ENCODE data around the gene MBIP. TPM values are rescaled to one million over a fixed set of nuclear protein-coding genes. Genes with fewer than 3 reads are reported as not detected.

Gene MBIP
- total RNA-seq, 1 experiment from 2014 or later = 27.8 TPM

- ChIA-PET POLR2A (interaction anchor here (0.6 kb wide), 1 partner anchor 138 kb away, joined by 4 read pairs; no protein-coding TSS in a partner anchor), CTCF (interaction anchor here (0.8 kb wide), 1 partner anchor 55 kb away, joined by 3 read pairs; no protein-coding TSS in a partner anchor)
- no peak for DNase-seq
- H3K4me3 ChIP-seq (ENCODE audit: low read depth, low read length) = peak overlapping the region; percentile 79
- peaks cover 3% of the 10 kb centered on the region for H3K27me3 Mint-ChIP-seq (ENCODE audit: insufficient read depth, unreplicated experiment)
- H3K36me3 ChIP-seq (ENCODE audit: control insufficient read depth, insufficient read depth, low read length) = no peaks in the 10 kb centered on the region
- no TSS peak for BruUV-seq (replicated peaks)
- peak overlapping the region; percentile 89 for H3K4me3 Mint-ChIP-seq (ENCODE audit: unreplicated experiment)
- H3K9me3 Mint-ChIP-seq (ENCODE audit: unreplicated experiment) = no peaks in the 10 kb centered on the region
- no peaks in the 10 kb centered on the region for H3K9me3 ChIP-seq
- TF ChIP-seq CTCF (IDR thresholded peaks at IDR 0.05; ENCODE audit: insufficient read depth in 1 of 2, low read depth in 1 of 2, low read length in 1 of 2, severe bottlenecking in 1 of 2, unreplicated experiment in 1 of 2) = no peak
- peak overlapping the region; percentile 87 for H3K27ac Mint-ChIP-seq (ENCODE audit: unreplicated experiment)
- intact Hi-C loops (cut with micrococcal nuclease; ENCODE audit: unreplicated experiment) = loop anchor here (1.0 to 2.0 kb wide), 4 partner anchors 32 to 249 kb away; no protein-coding TSS in a partner anchor
- H3K36me3 Mint-ChIP-seq (ENCODE audit: insufficient read depth, unreplicated experiment) = peaks cover 21% of the 10 kb centered on the region
- H3K4me1 ChIP-seq = no peaks in the 10 kb centered on the region
- no peaks in the 10 kb centered on the region for H3K27me3 ChIP-seq (replicated peaks; ENCODE audit: control insufficient read depth, insufficient read depth, low read length)
- H3K4me1 Mint-ChIP-seq (ENCODE audit: low read depth, unreplicated experiment) = no peaks in the 10 kb centered on the region
Measured at GRCh38 chr14:36319899-36320199, 588 bp downstream of the MBIP start.

- intact Hi-C loops (cut with micrococcal nuclease; ENCODE audit: unreplicated experiment) = no loop called here
- CTCF ChIA-PET = no interaction called here
- Mint-ChIP-seq H3K9me3 (ENCODE audit: unreplicated experiment) (no peaks in the 10 kb centered on the region), H3K27me3 (ENCODE audit: insufficient read depth, unreplicated experiment) (no peaks in the 10 kb centered on the region), H3K4me3 (ENCODE audit: unreplicated experiment) (no peak overlapping the region), H3K4me1 (ENCODE audit: low read depth, unreplicated experiment) (no peaks in the 10 kb centered on the region), H3K27ac (ENCODE audit: unreplicated experiment) (no peak overlapping the region), H3K36me3 (ENCODE audit: insufficient read depth, unreplicated experiment) (peaks cover 39% of the 10 kb centered on the region)
- BruUV-seq (replicated peaks) = no TSS peak
- no peaks in the 10 kb centered on the region for H3K4me1 ChIP-seq
- POLR2A ChIA-PET = no interaction called here
- no peak for DNase-seq
- no peak overlapping the region for H3K4me3 ChIP-seq (ENCODE audit: low read depth, low read length)
- TF ChIP-seq CTCF (IDR thresholded peaks at IDR 0.05; ENCODE audit: insufficient read depth in 1 of 2, low read depth in 1 of 2, low read length in 1 of 2, severe bottlenecking in 1 of 2, unreplicated experiment in 1 of 2) = no peak
- H3K27me3 ChIP-seq (replicated peaks; ENCODE audit: control insufficient read depth, insufficient read depth, low read length) = no peaks in the 10 kb centered on the region
- H3K9me3 ChIP-seq = no peaks in the 10 kb centered on the region
- H3K36me3 ChIP-seq (ENCODE audit: control insufficient read depth, insufficient read depth, low read length) = no peaks in the 10 kb centered on the region
Measured at GRCh38 chr14:36317650-36318049, 2.8 kb downstream of the MBIP start.

GRCh38 chr14:36316131-36316530 is 4.3 kb downstream of the MBIP start:
- DNase-seq = no peak
- peaks cover 48% of the 10 kb centered on the region for H3K36me3 Mint-ChIP-seq (ENCODE audit: insufficient read depth, unreplicated experiment)
- H3K27me3 ChIP-seq (replicated peaks; ENCODE audit: control insufficient read depth, insufficient read depth, low read length) = no peaks in the 10 kb centered on the region
- H3K4me3 Mint-ChIP-seq (ENCODE audit: unreplicated experiment) = no peak overlapping the region
- intact Hi-C loops (cut with micrococcal nuclease; ENCODE audit: unreplicated experiment) = no loop called here
- no peak for TF ChIP-seq CTCF (IDR thresholded peaks at IDR 0.05; ENCODE audit: insufficient read depth in 1 of 2, low read depth in 1 of 2, low read length in 1 of 2, severe bottlenecking in 1 of 2, unreplicated experiment in 1 of 2)
- no peaks in the 10 kb centered on the region for H3K36me3 ChIP-seq (ENCODE audit: control insufficient read depth, insufficient read depth, low read length)
- H3K27ac Mint-ChIP-seq (ENCODE audit: unreplicated experiment) = no peak overlapping the region
- H3K4me1 Mint-ChIP-seq (ENCODE audit: low read depth, unreplicated experiment) = no peaks in the 10 kb centered on the region
- H3K27me3 Mint-ChIP-seq (ENCODE audit: insufficient read depth, unreplicated experiment) = no peaks in the 10 kb centered on the region
- POLR2A ChIA-PET = no interaction called here
- no peak overlapping the region for H3K4me3 ChIP-seq (ENCODE audit: low read depth, low read length)
- CTCF ChIA-PET = no interaction called here
- H3K9me3 Mint-ChIP-seq (ENCODE audit: unreplicated experiment) = no peaks in the 10 kb centered on the region
- BruUV-seq (replicated peaks) = no TSS peak
- H3K9me3 ChIP-seq = no peaks in the 10 kb centered on the region
- H3K4me1 ChIP-seq = no peaks in the 10 kb centered on the region; the same call in 1 of the 2 replicates

All from Caco-2 (cell line).